Measurements from ENCODE around the gene TRMT112. TPM values are rescaled to one million over a fixed set of nuclear protein-coding genes. Genes with fewer than 3 reads are reported as not detected.

The TRMT112 gene
- total and polyA plus RNA-seq, 2 donors from 2014 or later, result 172 to 291 TPM

- Histone ChIP-seq H3K27ac (ENCODE audit: low read depth in 2 of 2, low read length in 2 of 2) (no peak overlapping the region), H3K9me3 (ENCODE audit: control insufficient read depth in 2 of 3, insufficient read depth in 1 of 3, low read length in 3 of 3) (no peaks in the 10 kb centered on the region), H3K4me1 (ENCODE audit: control insufficient read depth in 2 of 3, insufficient read depth in 2 of 3, low read depth in 1 of 3, low read length in 3 of 3) (peaks cover 0 to 13% (median 6%) of the 10 kb centered on the region in 3 donors), H3K4me3 (ENCODE audit: low read length in 3 of 3) (no peak overlapping the region), H3K27me3 (ENCODE audit: control insufficient read depth, insufficient read depth, low read length) (no peaks in the 10 kb centered on the region), H3K36me3 (ENCODE audit: control insufficient read depth in 2 of 3, insufficient read depth in 3 of 3, low read length in 3 of 3) (peaks cover 0 to 4% (median 0%) of the 10 kb centered on the region in 3 donors), H3K9ac (ENCODE audit: low read length in 3 of 3) (no peak overlapping the region)
- FAIRE-seq (no peak), DNase-seq (no peak)
- TF ChIP-seq CTCF (IDR thresholded peaks at IDR 0.05; ENCODE audit: borderline replicate concordance, extremely low read depth, insufficient read depth), result no peak
- intact Hi-C loops (cut with DNase I), result no loop called here
Measured at GRCh38 chr11:64320556-64320955, 3.2 kb upstream of the TRMT112 start.

GRCh38 chr11:64318766-64319761 is 1.7 kb upstream of the TRMT112 start:
- DNase-seq, result peak in 1 of 5 donors; percentile 83
- peak overlapping the region; percentile 100 for H3K27ac ChIP-seq (ENCODE audit: low read depth in 2 of 2, low read length in 2 of 2)
- peak overlapping the region; percentile 89 to 96 (median 92) for H3K4me3 ChIP-seq (ENCODE audit: low read length in 3 of 3)
- no peaks in the 10 kb centered on the region for H3K27me3 ChIP-seq (ENCODE audit: control insufficient read depth, insufficient read depth, low read length)
- peak overlapping the region; percentile 37 to 89 (median 62) for H3K9ac ChIP-seq (ENCODE audit: low read length in 3 of 3)
- intact Hi-C loops (cut with DNase I), result no loop called here
- no peaks in the 10 kb centered on the region for H3K9me3 ChIP-seq (ENCODE audit: control insufficient read depth in 2 of 3, insufficient read depth in 1 of 3, low read length in 3 of 3)
- FAIRE-seq, result no peak
- TF ChIP-seq CTCF (IDR thresholded peaks at IDR 0.05; ENCODE audit: borderline replicate concordance, extremely low read depth, insufficient read depth), result no peak
- H3K36me3 ChIP-seq (ENCODE audit: control insufficient read depth in 2 of 3, insufficient read depth in 3 of 3, low read length in 3 of 3), result peaks cover 0 to 9% (median 5%) of the 10 kb centered on the region in 3 donors
- peaks cover 0 to 13% (median 6%) of the 10 kb centered on the region in 3 donors for H3K4me1 ChIP-seq (ENCODE audit: control insufficient read depth in 2 of 3, insufficient read depth in 2 of 3, low read depth in 1 of 3, low read length in 3 of 3)

- H3K27ac ChIP-seq (ENCODE audit: low read depth in 2 of 2, low read length in 2 of 2), result peak within 1 kb of the TSS; percentile 100
- no peaks in the 10 kb centered on the region for H3K27me3 ChIP-seq (ENCODE audit: control insufficient read depth, insufficient read depth, low read length)
- no peak for FAIRE-seq
- H3K36me3 ChIP-seq (ENCODE audit: control insufficient read depth in 2 of 3, insufficient read depth in 3 of 3, low read length in 3 of 3), result peaks cover 0 to 9% (median 5%) of the 10 kb centered on the region in 3 donors
- TF ChIP-seq CTCF (IDR thresholded peaks at IDR 0.05; ENCODE audit: borderline replicate concordance, extremely low read depth, insufficient read depth), result peak; percentile 52
- peak within 1 kb of the TSS; percentile 89 to 96 (median 92) for H3K4me3 ChIP-seq (ENCODE audit: low read length in 3 of 3)
- peak within 1 kb of the TSS; percentile 89 to 97 (median 95) for H3K9ac ChIP-seq (ENCODE audit: low read length in 3 of 3)
- no peaks in the 10 kb centered on the region for H3K9me3 ChIP-seq (ENCODE audit: control insufficient read depth in 2 of 3, insufficient read depth in 1 of 3, low read length in 3 of 3)
- H3K4me1 ChIP-seq (ENCODE audit: control insufficient read depth in 2 of 3, insufficient read depth in 2 of 3, low read depth in 1 of 3, low read length in 3 of 3), result peaks cover 0 to 13% (median 6%) of the 10 kb centered on the region in 3 donors
- intact Hi-C loops (cut with DNase I), result no loop called here
- DNase-seq, result peak; percentile 96 to 99 (median 98)
Measured at GRCh38 chr11:64317961-64318765, 804 bp upstream of the TRMT112 start, which contains the start of gene PRDX5. TSS of gene PRDX5 (plus strand) at chr11:64318121. CDS start at chr11:64318216, 95 bp downstream.

Measured in kidney (tissue), 14 donors.